ENCODE data around the gene ST8SIA6. TPM values are rescaled to one million over a fixed set of nuclear protein-coding genes. Genes with fewer than 3 reads are reported as not detected.
A peak's percentile ranks its signal among the peaks of the same experiment; 100 is the strongest.

ST8SIA6 gene
- total and polyA plus RNA-seq, 9 of the 15 experiments (the other 6 are each of a cell fraction or from before 2014, with no cell fraction given), result 0.69 to 6.7 (median 5.0) TPM

DNA sequence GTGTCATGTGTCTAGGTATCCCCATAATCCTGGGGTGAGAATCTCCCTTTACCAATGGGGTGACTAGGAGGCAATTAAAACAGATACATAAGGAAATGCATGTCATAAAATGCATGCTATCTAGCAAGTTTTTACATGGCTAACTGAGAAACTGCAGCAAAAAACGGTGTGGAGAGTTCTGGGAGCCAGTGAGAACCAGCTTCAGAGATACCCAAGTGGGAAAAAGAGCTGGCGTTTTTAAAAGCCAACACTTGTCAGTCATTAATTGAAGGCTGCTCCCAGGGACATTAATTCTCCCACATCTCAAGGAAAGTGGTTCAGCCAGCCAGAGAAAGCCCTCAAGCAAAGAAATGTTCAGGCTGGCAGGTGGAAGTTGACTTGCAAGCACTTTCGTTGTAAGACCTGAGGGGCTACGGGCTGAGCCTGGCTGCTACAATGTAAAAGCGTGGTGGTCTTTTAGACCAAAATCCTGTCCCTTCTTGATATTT, 28.1 kb downstream of the ST8SIA6 start:
- no peaks in the 10 kb centered on the region for H3K27me3 ChIP-seq (ENCODE audit: control insufficient read depth in 2 of 2, insufficient read depth in 2 of 2, low read length in 2 of 2)
- CTCF ChIA-PET (ENCODE audit: low intra/inter-chr PET ratio), result no interaction called here
- H3K4me3 ChIP-seq, result no peak overlapping the region
- peaks cover 3% of the 10 kb centered on the region; the same call in 2 of the 3 replicates for H3K36me3 ChIP-seq (ENCODE audit: control insufficient read depth, insufficient read depth, low read length)
- BruUV-seq (replicated peaks), result no TSS peak
- peak overlapping the region; percentile 39 to 62; a peak in 2 of 4 replicates for H3K9ac ChIP-seq (ENCODE audit: insufficient read depth in 1 of 2, low read depth in 2 of 2, low read length in 2 of 2)
- no peak for FAIRE-seq
- H3K4me1 ChIP-seq (replicated peaks in 1 of 2; ENCODE audit: control insufficient read depth in 2 of 2, insufficient read depth in 2 of 2, low read length in 2 of 2), result peaks cover 47 to 77% of the 10 kb centered on the region in 2 experiments
- DNase-seq (ENCODE audit: extremely low read depth in 1 of 4, low spot score in 3 of 4), result no peak
- peak overlapping the region; percentile 90 for H3K27ac ChIP-seq (ENCODE audit: extremely low read depth, low read depth, low read length)
- intact Hi-C loops (cut with micrococcal nuclease) (loop anchor here (1.0 kb wide), 1 partner anchor 26 kb away; no protein-coding TSS in a partner anchor), in situ Hi-C loops (cut with MboI) (no loop called here)
- no peak for ATAC-seq
- 32% methylated on average over 5 of the region's 5 CpGs for WGBS (ENCODE audit: insufficient coverage, low coverage, missing lambda C conversion rate)
- peak overlapping the region; percentile 34; the same call in 1 of the 2 replicates for H2AFZ ChIP-seq (ENCODE audit: low read depth, low read length)
- no peaks in the 10 kb centered on the region for H3K9me3 ChIP-seq (replicated peaks; ENCODE audit: control insufficient read depth, insufficient read depth, low read depth, low read length)
- peak overlapping the region; percentile 62 for H3K4me2 ChIP-seq (ENCODE audit: insufficient read depth, low read length)
- POLR2A ChIA-PET, result interaction anchor here (0.7 to 1.5 kb wide), 7 partner anchors 9 to 71 kb away, joined by 3 to 13 read pairs (median 5); partner anchors contain the start of gene ST8SIA6
- peaks cover 16% of the 10 kb centered on the region; the same call in 1 of the 3 replicates for H3K79me2 ChIP-seq (ENCODE audit: control insufficient read depth, insufficient read depth, low read length)
- H3K9me1 ChIP-seq (ENCODE audit: control insufficient read depth, insufficient read depth, low read length), result no peaks in the 10 kb centered on the region
- H4K20me1 ChIP-seq (replicated peaks; ENCODE audit: control insufficient read depth, insufficient read depth, low read length), result no peaks in the 10 kb centered on the region
- TF ChIP-seq, protein P1, sequence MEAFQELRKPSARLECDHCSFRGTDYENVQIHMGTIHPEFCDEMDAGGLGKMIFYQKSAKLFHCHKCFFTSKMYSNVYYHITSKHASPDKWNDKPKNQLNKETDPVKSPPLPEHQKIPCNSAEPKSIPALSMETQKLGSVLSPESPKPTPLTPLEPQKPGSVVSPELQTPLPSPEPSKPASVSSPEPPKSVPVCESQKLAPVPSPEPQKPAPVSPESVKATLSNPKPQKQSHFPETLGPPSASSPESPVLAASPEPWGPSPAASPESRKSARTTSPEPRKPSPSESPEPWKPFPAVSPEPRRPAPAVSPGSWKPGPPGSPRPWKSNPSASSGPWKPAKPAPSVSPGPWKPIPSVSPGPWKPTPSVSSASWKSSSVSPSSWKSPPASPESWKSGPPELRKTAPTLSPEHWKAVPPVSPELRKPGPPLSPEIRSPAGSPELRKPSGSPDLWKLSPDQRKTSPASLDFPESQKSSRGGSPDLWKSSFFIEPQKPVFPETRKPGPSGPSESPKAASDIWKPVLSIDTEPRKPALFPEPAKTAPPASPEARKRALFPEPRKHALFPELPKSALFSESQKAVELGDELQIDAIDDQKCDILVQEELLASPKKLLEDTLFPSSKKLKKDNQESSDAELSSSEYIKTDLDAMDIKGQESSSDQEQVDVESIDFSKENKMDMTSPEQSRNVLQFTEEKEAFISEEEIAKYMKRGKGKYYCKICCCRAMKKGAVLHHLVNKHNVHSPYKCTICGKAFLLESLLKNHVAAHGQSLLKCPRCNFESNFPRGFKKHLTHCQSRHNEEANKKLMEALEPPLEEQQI (IDR thresholded peaks at IDR 0.05), result no peak
- TF ChIP-seq GATAD2A (IDR thresholded peaks at IDR 0.05) (no peak), RFX7 (CRISPR knock-in tag; IDR thresholded peaks at IDR 0.05) (no peak), SNRNP70 (optimal IDR thresholded peaks at IDR 0.05; ENCODE audit: low read depth, low read length) (no peak), ZKSCAN8 (CRISPR knock-in tag; IDR thresholded peaks at IDR 0.05) (0 out of 2 replicates have a peak, but pooled peaks have one; percentile 12), SMC3 (conservative IDR thresholded peaks at IDR 0.05; ENCODE audit: insufficient read depth, low read depth, low read length) (no peak), ZNF263 (CRISPR knock-in tag; IDR thresholded peaks at IDR 0.05; ENCODE audit: borderline replicate concordance) (no peak), ZNF431 (CRISPR knock-in tag; IDR thresholded peaks at IDR 0.05) (0 out of 2 replicates have a peak, but pooled peaks have one; percentile 22), ZBTB17 (CRISPR knock-in tag; IDR thresholded peaks at IDR 0.05) (no peak), E2F3 (CRISPR knock-in tag; IDR thresholded peaks at IDR 0.05) (0 out of 2 replicates have a peak, but pooled peaks have one; percentile 44), GTF2E2 (tag; IDR thresholded peaks at IDR 0.05) (0 out of 2 replicates have a peak, but pooled peaks have one; percentile 24), HCFC1 (IDR thresholded peaks at IDR 0.05; ENCODE audit: low read depth, low read length) (no peak), GABPA (tag; conservative IDR thresholded peaks at IDR 0.05; ENCODE audit: low read depth) (no peak), PTTG1 (tag; IDR thresholded peaks at IDR 0.05; ENCODE audit: low read depth) (no peak), SRSF3 (IDR thresholded peaks at IDR 0.05; ENCODE audit: insufficient read depth, low read length) (no peak)
- TF ChIP-seq, protein P2, sequence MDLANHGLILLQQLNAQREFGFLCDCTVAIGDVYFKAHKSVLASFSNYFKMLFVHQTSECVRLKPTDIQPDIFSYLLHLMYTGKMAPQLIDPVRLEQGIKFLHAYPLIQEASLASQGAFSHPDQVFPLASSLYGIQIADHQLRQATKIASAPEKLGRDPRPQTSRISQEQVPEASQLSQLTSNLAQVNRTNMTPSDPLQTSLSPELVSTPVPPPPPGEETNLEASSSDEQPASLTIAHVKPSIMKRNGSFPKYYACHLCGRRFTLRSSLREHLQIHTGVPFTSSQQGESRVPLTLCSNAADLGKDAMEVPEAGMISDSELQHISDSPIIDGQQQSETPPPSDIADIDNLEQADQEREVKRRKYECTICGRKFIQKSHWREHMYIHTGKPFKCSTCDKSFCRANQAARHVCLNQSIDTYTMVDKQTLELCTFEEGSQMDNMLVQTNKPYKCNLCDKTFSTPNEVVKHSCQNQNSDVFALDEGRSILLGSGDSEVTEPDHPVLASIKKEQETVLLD (IDR thresholded peaks at IDR 0.05), result 0 out of 2 replicates have a peak, but pooled peaks have one; percentile 4

Data from K562 (cell line).